Measurements from ENCODE around the gene ZNF786.

DNA sequence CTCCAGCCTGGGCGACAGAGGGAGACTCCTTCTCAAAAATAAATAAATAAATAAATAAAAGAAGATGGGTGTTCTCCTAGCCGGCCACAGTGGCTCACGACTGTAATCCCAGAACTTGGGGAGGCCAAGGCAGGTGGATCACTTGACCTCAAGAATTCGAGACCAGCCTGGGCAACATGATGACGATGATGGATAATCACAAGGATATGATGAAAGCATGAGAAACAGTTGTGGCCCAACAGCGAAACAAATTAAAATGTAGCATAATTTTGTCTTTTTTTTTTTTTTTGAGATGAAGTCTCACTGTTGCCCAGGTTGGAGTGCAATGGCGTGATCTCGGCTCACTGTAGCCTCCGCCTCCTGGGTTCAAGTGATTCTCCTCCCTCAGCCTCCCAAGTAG is 12.9 kb downstream of the ZNF786 start:
- TF ChIP-seq EZH2phosphoT487 (IDR thresholded peaks at IDR 0.05; ENCODE audit: insufficient read depth, low read depth) (no peak), EZH2 (IDR thresholded peaks at IDR 0.05; ENCODE audit: insufficient read depth, poor library complexity, severe bottlenecking) (no peak)
